GM21423 (cell line): ENCODE data around the gene FAM98B.

Source experiments
- ATAC-seq: cut with Tn5 transposase; IDR thresholded peaks from one replicate; pipeline ENCODE4 v1.9.1; 2021; ENCODE audit warnings: mild to moderate bottlenecking, moderate library complexity; ENCODE audit not compliant: unreplicated experiment

The FAM98B gene

GRCh38 chr15:38535491-38536200 lies 81.7 kb downstream of the FAM98B start:
- ATAC-seq = no peak

GRCh38 chr15:38536201-38536676 lies 82.3 kb downstream of the FAM98B start:
- no peak for ATAC-seq
